Activated T-helper 1 cell treated with anti-CD3 and anti-CD28 coated beads, Interleukin-12 subunit alpha, Interleukin-12 subunit beta, Interleukin-2, Interleukin-4 antibody, amounts not matched to agents 30 ng/mL and 10 ng/mL and 1 ng/mL, durations not matched to agents 14 hours and 24 hours and 36 hours (primary cell): ENCODE measurements around the gene ARL6IP5. TPM values are rescaled to one million over a fixed set of nuclear protein-coding genes. Genes with fewer than 3 reads are reported as not detected.

Source experiments
- total RNA-seq: library from RNA; stranded (reverse); gene quantifications from 2 replicates; pipeline ENCODE4 v1.2.3, GENCODE V29; 2022

The ARL6IP5 gene
- total RNA-seq, 1 donor from 2014 or later, result 147 TPM

Other genes with a start within 250 kb of the ARL6IP5 start
- gene TAFA4, start 152.4 kb upstream of the ARL6IP5 start, total RNA-seq, result not detected in 2 replicates
- gene EOGT, start 71.3 kb upstream of the ARL6IP5 start, total RNA-seq, result 9.6 and 12.5 TPM in 2 replicates
- 43.0 and 43.1 TPM in 2 replicates for gene TMF1, start 32.6 kb upstream of the ARL6IP5 start, total RNA-seq
- 113 and 117 TPM in 2 replicates for gene UBA3, start 4.6 kb upstream of the ARL6IP5 start, total RNA-seq
- not detected in 2 replicates for gene LMOD3, start 37.7 kb downstream of the ARL6IP5 start, total RNA-seq